IPS DF 4.7 (cell line): ENCODE measurements around the gene RPGRIP1.
"Not testable (repeated sequence)": the region's sequence is repeated elsewhere in the genome, so short reads cannot be mapped to it uniquely, and the experiment has no call there.

ENCODE experiments used
- DNase-seq: peaks from one replicate; pipeline ENCODE4 v3.0.0-alpha.2; 2013; ENCODE audit warnings: low spot score; ENCODE audit errors: extremely low read depth

The RPGRIP1 gene

GRCh38 chr14:21299562-21300130 lies 19.8 kb downstream of the RPGRIP1 start:
- no peak for DNase-seq

DNA sequence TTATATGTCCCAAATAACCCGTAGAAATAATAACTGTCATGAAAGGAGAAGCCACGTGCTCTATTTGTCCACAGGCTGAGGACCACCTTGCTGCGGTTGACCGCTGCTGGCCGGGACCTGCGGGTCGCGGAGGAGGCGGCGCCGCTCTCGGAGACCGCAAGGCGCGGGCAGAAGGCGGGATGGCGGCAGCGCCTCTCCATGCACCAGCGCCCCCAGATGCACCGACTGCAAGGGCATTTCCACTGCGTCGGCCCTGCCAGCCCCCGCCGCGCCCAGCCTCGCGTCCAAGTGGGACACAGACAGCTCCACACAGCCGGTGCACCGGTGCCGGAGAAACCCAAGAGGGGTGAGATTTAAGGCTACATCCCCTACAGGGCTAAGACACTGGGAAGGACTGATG lies 21.0 kb downstream of the RPGRIP1 start:
- no peak for DNase-seq

- no peak for DNase-seq
Measured at GRCh38 chr14:21302013-21302835, 22.3 kb downstream of the RPGRIP1 start.

DNA sequence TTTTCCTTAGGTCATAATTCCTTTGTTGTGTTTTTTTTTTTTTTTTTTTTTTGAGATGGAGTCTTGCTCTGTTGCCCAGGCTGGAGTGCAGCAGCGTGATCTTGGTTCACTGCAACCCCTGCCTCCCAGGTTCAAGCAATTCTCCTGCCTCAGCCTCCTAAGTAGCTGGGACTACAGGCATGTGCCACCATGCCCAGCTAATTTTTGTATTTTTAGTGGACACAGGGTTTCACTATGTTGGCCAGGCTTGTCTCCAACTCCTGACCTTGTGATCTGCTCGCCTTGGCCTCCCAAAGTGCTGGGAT lies 22.9 kb downstream of the RPGRIP1 start:
- DNase-seq = not testable (repeated sequence)

- DNase-seq = no peak
Measured at GRCh38 chr14:21307637-21308036, 27.8 kb downstream of the RPGRIP1 start.

DNA sequence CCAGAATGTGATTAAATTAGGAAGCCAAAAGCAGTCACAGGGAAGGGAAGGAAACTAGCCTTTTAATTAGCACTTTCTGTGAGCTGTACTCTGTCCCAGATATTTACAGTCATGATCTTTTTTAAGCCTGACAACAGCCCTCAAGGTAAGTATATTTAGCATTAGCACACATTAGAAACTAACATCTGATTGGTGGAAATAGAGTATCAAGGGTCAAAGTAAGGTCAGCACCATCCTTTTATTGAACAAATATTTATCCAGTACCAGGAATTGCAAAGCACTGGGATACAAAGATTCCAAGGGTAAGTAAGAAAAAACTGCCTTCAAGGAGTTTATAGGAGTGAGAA lies 28.2 kb downstream of the RPGRIP1 start:
- no peak for DNase-seq

- peak; percentile 95 for DNase-seq
Measured at GRCh38 chr14:21308479-21309237, 28.8 kb downstream of the RPGRIP1 start.

- no peak for DNase-seq
Measured at GRCh38 chr14:21309238-21309636, 29.4 kb downstream of the RPGRIP1 start.

- no peak for DNase-seq
Measured at GRCh38 chr14:21309956-21310355, 30.1 kb downstream of the RPGRIP1 start.

GRCh38 chr14:21311614-21312013 lies 31.7 kb downstream of the RPGRIP1 start:
- no peak for DNase-seq

DNA sequence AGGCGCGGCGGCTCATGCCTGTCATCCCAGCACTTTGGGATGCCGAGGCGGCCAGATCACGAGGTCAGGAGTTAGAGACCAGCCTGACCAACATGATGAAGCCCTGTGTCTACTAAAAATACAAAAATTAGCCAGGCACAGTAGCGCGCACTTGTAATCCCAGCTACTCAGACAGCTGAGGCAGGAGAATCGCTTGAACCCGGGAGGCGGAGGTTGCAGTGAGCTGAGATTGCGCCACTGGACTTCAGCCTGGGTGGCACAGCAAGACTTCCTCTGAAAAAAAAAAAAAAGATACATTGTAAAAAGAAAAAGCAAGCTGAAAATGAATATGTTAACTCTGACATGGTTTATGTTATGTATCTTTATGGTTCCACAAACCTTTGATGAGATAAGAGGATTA lies 33.6 kb downstream of the RPGRIP1 start:
- DNase-seq = no peak

DNA sequence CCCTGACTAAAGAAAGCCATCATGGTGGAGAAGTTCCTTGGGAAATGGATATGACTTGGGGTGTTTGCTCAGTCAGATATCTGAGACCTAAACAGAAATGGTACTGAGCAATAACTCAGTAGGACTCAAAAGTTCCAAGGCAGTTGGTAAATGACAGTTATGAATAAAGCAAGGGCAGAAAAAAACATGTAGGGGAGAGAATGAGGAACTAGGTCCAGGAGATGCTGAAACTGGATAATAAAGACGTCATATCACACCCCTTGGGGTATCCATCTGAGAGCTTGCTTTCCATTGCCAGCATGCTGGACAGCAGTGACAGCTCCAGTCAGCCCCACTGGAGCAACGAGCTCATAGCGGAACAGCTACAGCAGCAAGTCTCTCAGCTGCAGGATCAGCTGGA lies 37.5 kb downstream of the RPGRIP1 start:
- DNase-seq = no peak

GRCh38 chr14:21320913-21321312 lies 41.0 kb downstream of the RPGRIP1 start:
- no peak for DNase-seq

DNA sequence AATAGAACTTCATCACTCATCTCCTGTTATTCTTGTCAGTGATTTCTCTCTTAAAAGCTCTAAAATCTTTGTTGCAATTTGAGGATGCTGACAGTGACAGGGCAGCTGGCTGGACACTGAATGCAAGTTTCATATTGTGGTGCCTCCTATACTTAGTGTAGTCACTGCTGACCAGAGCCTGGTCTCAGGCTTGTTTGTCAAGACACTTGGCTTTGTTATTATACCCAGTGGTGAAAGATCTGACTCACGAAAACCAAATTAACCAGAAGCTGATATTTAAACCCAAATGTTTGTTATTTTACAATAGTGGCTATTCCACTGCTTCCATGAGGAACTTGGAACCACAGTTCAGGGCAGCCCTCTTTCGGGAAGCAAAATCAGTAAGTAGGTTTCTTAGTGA lies 42.8 kb downstream of the RPGRIP1 start:
- DNase-seq = no peak

- no peak for DNase-seq
Measured at GRCh38 chr14:21326972-21327371, 47.1 kb downstream of the RPGRIP1 start.
